Neural crest cell (in vitro differentiated cells): ENCODE results near the gene RFC2. TPM values are rescaled to one million over a fixed set of nuclear protein-coding genes. Genes with fewer than 3 reads are reported as not detected.

Source experiments
- DNase-seq: peaks from one replicate; pipeline ENCODE4 v3.0.0; 2021; ENCODE audit warnings: low read depth, mixed read lengths, low spot score
- H3K27ac Mint-ChIP-seq: one replicate; pipeline ENCODE4 v1.8.0; 2021; ENCODE audit warnings: mild to moderate bottlenecking, mixed read lengths; ENCODE audit not compliant: unreplicated experiment
- H3K27me3 Mint-ChIP-seq: 2 replicates; pipeline ENCODE4 v1.8.0; 2021; ENCODE audit warnings: low read depth, mild to moderate bottlenecking, mixed read lengths
- H3K36me3 Mint-ChIP-seq: 2 replicates; pipeline ENCODE4 v1.8.0; 2021; ENCODE audit warnings: low read depth, mild to moderate bottlenecking, mixed read lengths
- H3K4me1 Mint-ChIP-seq: 2 replicates; pipeline ENCODE4 v1.8.0; 2021; ENCODE audit warnings: mixed read lengths
- H3K4me3 Mint-ChIP-seq: one replicate; pipeline ENCODE4 v1.8.0; 2021; ENCODE audit warnings: mild to moderate bottlenecking, mixed read lengths
- H3K9me3 Mint-ChIP-seq: 2 replicates; pipeline ENCODE4 v1.8.0; 2021; ENCODE audit warnings: mixed read lengths
- total RNA-seq: library from RNA; stranded (reverse); gene quantifications from 2 replicates; pipeline ENCODE4 v1.2.1, GENCODE V29; 2021
- TF ChIP-seq, protein P1 (sequence below): fragments of 200-600 bp; sonication (generic); conservative IDR thresholded peaks from 2 replicates; pipeline ENCODE4 v1.5.0; 2021; ENCODE audit warnings: antibody characterized with exemption, mild to moderate bottlenecking

Gene RFC2
- total RNA-seq, 1 donor from 2014 or later, result 77.0 TPM

DNA sequence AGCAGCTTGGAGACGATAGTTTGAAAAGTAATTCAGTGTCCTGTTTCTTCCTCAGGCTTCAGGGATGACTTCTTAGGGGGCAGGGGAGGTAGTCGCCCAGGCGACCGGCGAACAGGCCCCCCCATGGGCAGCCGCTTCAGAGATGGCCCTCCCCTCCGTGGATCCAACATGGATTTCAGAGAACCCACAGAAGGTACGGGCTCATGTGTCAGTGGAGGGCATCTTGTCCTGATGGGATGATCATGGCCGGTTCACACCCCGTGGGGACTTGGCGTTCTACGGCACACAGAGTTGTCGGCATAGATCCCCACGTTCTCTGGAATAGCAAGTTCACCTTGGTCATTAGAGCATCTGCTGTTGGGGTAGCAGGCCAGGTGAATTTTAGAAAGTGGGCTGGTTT lies 59.5 kb downstream of the RFC2 start:
- TF ChIP-seq, protein P1, sequence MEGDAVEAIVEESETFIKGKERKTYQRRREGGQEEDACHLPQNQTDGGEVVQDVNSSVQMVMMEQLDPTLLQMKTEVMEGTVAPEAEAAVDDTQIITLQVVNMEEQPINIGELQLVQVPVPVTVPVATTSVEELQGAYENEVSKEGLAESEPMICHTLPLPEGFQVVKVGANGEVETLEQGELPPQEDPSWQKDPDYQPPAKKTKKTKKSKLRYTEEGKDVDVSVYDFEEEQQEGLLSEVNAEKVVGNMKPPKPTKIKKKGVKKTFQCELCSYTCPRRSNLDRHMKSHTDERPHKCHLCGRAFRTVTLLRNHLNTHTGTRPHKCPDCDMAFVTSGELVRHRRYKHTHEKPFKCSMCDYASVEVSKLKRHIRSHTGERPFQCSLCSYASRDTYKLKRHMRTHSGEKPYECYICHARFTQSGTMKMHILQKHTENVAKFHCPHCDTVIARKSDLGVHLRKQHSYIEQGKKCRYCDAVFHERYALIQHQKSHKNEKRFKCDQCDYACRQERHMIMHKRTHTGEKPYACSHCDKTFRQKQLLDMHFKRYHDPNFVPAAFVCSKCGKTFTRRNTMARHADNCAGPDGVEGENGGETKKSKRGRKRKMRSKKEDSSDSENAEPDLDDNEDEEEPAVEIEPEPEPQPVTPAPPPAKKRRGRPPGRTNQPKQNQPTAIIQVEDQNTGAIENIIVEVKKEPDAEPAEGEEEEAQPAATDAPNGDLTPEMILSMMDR, result no peak
- Mint-ChIP-seq H3K4me3 (no peak overlapping the region), H3K4me1 (no peaks in the 10 kb centered on the region), H3K36me3 (peaks cover 8% of the 10 kb centered on the region), H3K27me3 (no peaks in the 10 kb centered on the region), H3K27ac (no peak overlapping the region), H3K9me3 (no peaks in the 10 kb centered on the region)
- no peak for DNase-seq

DNA sequence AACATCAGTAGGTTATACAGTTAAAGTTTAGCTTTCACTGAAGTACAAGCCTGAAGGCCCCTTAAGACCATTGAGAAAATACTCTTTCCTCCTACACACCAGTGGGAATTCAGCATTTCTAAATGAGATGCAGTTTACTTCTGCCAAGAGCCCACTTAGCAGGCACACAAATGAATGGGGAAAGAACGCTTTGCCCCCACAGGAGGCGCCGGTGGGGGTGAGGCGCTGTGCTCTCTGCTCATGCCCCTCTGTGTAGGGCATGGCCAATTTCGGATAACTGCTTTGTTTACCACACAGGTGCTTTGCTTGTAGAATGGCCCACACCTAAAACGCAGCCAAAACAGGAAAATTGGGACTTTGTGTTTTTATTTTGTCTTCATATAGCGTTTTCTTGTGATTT lies 60.3 kb downstream of the RFC2 start:
- Mint-ChIP-seq H3K4me3 (no peak overlapping the region), H3K27me3 (no peaks in the 10 kb centered on the region), H3K9me3 (no peaks in the 10 kb centered on the region), H3K36me3 (peaks cover 8% of the 10 kb centered on the region), H3K27ac (no peak overlapping the region), H3K4me1 (no peaks in the 10 kb centered on the region)
- no peak for DNase-seq
- TF ChIP-seq, protein P1, result no peak

DNA sequence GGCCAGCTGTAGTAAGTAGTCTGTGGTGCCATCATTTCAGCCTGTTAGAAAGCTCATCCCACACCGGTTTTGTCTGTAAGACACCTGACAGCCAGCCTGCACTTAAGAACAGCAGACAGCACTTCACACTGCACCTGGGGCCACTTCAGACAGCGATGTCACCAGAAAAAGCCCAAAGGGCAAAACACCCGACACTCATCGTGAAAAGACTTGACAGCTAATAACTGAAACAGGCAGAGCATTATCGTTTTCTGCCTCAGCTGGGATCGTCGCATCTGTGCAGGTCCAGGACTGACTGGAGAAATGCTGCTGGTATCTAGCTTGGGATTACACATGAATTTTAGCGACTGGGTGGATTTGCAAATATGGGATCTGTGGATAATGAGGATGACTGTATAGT lies 61.1 kb downstream of the RFC2 start:
- TF ChIP-seq, protein P1, result no peak
- Mint-ChIP-seq H3K27me3 (no peaks in the 10 kb centered on the region), H3K36me3 (peaks cover 11% of the 10 kb centered on the region), H3K4me3 (no peak overlapping the region), H3K27ac (no peak overlapping the region), H3K9me3 (no peaks in the 10 kb centered on the region), H3K4me1 (no peaks in the 10 kb centered on the region)
- DNase-seq, result no peak

DNA sequence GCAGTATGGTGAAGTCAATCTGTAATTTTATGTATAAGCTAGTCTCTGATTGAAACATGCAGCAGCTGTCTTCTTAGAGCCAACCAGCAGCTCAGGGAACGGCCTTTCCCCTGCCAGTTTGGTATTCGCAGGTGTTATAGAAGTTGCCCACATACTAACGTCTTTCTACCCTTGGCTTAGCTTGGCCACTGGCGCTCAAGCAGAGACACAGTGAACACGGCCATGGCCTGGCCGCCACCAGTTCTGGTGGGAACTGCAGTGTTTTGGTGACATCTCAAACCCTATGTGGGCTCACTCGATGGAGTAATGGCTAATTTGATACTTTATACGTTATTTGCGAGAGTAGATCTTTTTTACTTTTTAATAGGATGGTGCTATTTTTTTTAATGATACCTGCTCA lies 63.0 kb downstream of the RFC2 start:
- H3K4me3 Mint-ChIP-seq, result no peak overlapping the region
- no peak for DNase-seq
- TF ChIP-seq, protein P1, result no peak
- H3K36me3 Mint-ChIP-seq, result peaks cover 8% of the 10 kb centered on the region
- no peaks in the 10 kb centered on the region for H3K4me1 Mint-ChIP-seq
- H3K27ac Mint-ChIP-seq, result no peak overlapping the region
- no peaks in the 10 kb centered on the region for H3K9me3 Mint-ChIP-seq
- H3K27me3 Mint-ChIP-seq, result no peaks in the 10 kb centered on the region

DNA sequence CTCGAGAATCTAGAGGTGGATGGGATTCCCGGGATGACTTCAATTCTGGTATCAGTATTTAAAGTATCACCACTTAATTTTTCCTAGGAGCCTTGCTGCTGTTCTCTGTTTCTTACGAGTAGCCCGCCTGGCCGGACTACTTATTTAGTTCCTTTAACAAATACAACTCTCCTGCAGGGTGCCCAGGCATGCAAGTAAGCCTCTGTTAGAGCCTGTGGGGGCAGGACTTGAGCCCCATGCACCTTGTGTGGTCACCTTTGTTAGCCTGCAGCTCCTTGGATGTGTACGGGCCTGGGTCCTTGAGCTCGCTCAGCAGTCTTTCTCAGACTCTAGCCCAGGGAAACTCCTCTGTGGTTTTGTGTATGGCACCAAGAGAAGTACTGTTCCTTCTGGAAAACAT lies 63.9 kb downstream of the RFC2 start:
- peaks cover 8% of the 10 kb centered on the region for H3K36me3 Mint-ChIP-seq
- H3K27ac Mint-ChIP-seq, result no peak overlapping the region
- no peak for DNase-seq
- TF ChIP-seq, protein P1, result no peak
- no peak overlapping the region for H3K4me3 Mint-ChIP-seq
- H3K9me3 Mint-ChIP-seq, result no peaks in the 10 kb centered on the region
- H3K27me3 Mint-ChIP-seq, result no peaks in the 10 kb centered on the region
- H3K4me1 Mint-ChIP-seq, result no peaks in the 10 kb centered on the region
